ENCODE data around the gene TP53I11.

Gene TP53I11

DNA sequence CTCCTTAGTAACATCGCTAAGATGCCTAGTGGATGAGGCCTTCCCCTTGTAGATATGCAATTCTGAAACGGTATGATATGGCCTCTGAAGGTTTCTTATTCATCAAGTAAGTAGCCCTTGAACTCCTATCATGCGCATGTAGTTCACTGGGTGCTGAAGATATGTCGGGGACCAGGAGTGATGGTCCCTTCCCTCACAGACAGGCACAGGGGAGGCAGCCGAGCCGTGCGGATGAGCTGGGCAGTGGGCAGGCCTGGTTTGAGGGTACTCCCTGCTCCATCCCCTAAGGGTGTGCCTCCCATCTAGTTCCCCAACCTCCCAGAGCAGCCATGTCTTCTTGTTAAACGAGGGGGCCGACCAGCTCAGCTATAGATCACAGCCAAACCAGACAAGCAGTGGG is 40.1 kb downstream of the TP53I11 start:
- TF ChIP-seq, protein P1, sequence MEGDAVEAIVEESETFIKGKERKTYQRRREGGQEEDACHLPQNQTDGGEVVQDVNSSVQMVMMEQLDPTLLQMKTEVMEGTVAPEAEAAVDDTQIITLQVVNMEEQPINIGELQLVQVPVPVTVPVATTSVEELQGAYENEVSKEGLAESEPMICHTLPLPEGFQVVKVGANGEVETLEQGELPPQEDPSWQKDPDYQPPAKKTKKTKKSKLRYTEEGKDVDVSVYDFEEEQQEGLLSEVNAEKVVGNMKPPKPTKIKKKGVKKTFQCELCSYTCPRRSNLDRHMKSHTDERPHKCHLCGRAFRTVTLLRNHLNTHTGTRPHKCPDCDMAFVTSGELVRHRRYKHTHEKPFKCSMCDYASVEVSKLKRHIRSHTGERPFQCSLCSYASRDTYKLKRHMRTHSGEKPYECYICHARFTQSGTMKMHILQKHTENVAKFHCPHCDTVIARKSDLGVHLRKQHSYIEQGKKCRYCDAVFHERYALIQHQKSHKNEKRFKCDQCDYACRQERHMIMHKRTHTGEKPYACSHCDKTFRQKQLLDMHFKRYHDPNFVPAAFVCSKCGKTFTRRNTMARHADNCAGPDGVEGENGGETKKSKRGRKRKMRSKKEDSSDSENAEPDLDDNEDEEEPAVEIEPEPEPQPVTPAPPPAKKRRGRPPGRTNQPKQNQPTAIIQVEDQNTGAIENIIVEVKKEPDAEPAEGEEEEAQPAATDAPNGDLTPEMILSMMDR (IDR thresholded peaks at IDR 0.05; ENCODE audit: control extremely low read depth, extremely low read depth, low read depth, missing control alignments): no peak
- DNase-seq (ENCODE audit: extremely low spot score): no peak
- CTCF ChIA-PET: interaction anchor here (0.6 to 2.7 kb wide), 40 partner anchors 10 to 806 kb away, joined by 3 to 33 read pairs (median 4); partner anchors contain the start of gene TSPAN18
- POLR2A ChIA-PET: no interaction called here

DNA sequence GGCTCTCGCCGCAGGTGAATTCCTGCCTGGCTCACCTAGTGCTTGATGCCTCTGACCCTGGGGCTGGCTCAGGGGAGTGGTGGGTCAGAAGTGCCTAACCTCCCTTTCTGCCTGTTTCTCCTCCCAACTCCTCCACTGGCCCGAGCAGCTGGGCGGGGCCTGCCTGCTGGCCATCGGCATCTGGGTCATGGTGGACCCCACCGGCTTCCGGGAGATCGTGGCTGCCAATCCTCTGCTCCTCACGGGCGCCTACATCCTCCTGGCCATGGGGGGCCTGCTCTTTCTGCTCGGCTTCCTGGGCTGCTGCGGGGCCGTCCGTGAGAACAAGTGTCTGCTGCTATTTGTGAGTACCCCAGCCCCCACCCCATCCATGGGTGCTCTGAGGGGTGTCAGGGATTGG is 41.1 kb downstream of the TP53I11 start:
- POLR2A ChIA-PET: no interaction called here
- CTCF ChIA-PET: interaction anchor here (1.1 to 2.7 kb wide), 5 partner anchors 15 to 294 kb away, joined by 3 to 22 read pairs (median 4); no protein-coding TSS in a partner anchor
- TF ChIP-seq, protein P1 (IDR thresholded peaks at IDR 0.05; ENCODE audit: control extremely low read depth, extremely low read depth, low read depth, missing control alignments): no peak
- DNase-seq (ENCODE audit: extremely low spot score): no peak

DNA sequence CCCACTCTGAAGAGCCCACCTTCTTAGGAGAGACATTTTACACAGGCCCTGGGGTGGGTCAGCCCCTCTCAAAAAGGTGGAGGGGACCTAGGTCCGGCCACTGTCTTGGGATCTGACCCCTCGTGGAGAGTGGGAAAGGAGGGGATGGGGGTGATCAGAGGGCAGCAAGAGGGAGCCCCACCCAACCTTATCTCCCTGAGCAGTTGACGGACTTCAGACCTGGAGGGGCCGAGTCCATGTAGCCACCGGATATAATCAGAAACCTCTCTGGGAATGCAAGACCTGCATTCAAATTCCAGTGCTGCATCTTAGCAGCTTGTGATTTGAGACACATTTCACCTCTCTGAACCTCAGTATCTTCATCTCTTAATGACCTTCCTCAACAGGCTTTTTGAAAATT is 44.0 kb downstream of the TP53I11 start:
- CTCF ChIA-PET: interaction anchor here (1.3 to 2.2 kb wide), 3 partner anchors 12 to 30 kb away, joined by 3 to 10 read pairs (median 4); no protein-coding TSS in a partner anchor
- no peak for DNase-seq (ENCODE audit: extremely low spot score)
- POLR2A ChIA-PET: no interaction called here
- TF ChIP-seq, protein P1 (IDR thresholded peaks at IDR 0.05; ENCODE audit: control extremely low read depth, extremely low read depth, low read depth, missing control alignments): no peak

DNA sequence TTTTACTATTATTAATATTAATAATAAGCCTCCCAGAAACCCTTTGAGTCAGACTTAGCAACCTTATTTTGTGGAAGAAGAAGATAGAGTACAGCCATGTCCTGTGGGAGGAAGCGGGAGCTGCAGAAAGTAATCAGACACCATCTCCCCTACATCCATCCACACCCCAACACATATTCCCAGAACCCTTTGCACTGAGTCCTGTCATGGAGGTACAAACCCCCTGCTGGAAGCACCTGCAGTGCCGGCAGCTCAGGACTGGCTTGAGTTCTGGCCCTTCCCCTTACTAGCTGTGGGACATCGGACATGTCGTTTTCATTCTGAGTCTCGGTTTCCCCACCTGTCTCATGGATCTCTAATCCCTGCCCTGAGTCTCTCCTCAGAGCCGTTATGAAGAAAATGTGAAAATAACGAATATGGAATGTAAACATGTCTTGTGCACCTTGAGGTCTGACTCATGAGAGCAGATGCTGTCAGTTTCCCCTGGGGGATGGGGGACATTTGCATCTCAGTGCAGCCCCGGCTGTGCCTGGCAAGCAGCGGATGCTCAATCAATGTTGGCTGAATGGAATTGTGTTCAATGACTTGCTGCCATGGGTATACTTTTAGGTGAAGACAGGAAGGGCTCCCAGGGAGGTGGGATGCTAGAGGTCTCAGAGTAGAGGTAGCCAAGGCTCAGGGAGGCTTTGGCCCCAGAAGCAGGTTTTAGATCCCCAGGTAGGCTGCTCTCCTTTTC is 45.4 kb downstream of the TP53I11 start:
- no peak for DNase-seq (ENCODE audit: extremely low spot score)
- ChIA-PET POLR2A (no interaction called here), CTCF (interaction anchor here (1.2 to 2.0 kb wide), 3 partner anchors 11 to 198 kb away, joined by 3 to 6 read pairs (median 4); no protein-coding TSS in a partner anchor)
- TF ChIP-seq, protein P1 (IDR thresholded peaks at IDR 0.05; ENCODE audit: control extremely low read depth, extremely low read depth, low read depth, missing control alignments): no peak

DNA sequence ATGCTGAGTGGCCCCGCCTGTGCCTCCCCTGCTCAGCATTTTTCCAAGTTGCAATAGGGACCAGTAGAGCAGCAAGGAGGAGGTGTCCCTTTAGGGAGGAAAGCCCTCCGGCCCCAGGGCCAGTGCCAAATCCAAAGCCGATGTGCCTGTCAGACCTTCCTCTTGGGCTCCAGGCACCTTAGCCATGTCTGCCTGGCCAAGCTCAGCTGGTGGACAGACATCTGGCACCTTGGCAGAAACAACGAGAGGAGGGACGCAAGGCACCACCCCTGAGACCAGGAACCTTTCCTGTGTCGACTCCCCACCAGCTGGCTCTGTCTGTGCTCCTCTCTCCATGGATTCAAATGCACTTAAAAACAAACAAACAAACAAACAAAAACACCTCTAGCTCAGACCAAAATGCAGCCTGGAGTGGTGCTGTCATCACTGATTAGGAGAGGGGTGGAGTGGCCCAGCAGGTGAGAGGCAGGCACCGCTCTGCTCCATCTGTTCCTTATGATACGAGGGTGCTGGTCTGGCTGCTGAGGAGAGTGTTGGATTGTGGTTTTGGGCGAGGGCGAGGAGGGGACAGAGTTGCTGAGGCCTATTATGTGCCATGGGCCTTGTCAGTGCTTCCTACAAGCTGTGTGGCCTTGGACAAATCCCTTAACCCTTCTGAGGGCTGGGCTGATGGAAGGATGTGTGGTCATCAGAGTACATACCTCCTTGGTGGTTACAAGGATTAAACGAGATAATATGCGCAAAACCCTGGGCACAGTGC is 46.2 kb downstream of the TP53I11 start:
- no peak for DNase-seq (ENCODE audit: extremely low spot score)
- CTCF ChIA-PET: interaction anchor here (1.2 to 2.3 kb wide), 3 partner anchors 10 to 199 kb away, joined by 4 to 6 read pairs (median 6); no protein-coding TSS in a partner anchor
- TF ChIP-seq, protein P1 (IDR thresholded peaks at IDR 0.05; ENCODE audit: control extremely low read depth, extremely low read depth, low read depth, missing control alignments): no peak
- POLR2A ChIA-PET: no interaction called here

DNA sequence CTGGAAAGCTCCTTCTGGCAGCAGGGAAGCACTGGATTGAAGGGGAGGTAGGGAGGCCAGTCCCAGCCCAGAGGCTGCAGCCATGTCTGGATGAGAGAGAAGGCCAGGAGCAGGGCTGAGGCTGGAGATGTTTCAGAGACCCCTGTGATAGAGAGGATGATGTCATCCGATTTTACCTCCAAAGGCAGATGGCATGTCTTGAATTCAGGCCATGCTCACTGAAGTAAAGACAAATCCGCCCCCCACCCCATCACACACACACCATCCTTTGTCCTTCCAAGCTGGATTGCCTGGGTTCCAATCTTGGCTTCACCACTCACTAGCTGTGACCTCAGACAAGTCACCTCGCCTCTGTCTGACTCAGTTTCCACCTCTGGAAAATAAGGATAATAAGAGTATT is 47.2 kb downstream of the TP53I11 start:
- ChIA-PET CTCF (interaction anchor here (1.0 to 2.3 kb wide), 4 partner anchors 8 to 200 kb away, joined by 3 to 6 read pairs (median 4); no protein-coding TSS in a partner anchor), POLR2A (no interaction called here)
- no peak for DNase-seq (ENCODE audit: extremely low spot score)
- TF ChIP-seq, protein P1 (IDR thresholded peaks at IDR 0.05; ENCODE audit: control extremely low read depth, extremely low read depth, low read depth, missing control alignments): no peak

Measured in GM10248 (cell line).